ENCODE results near the gene ACAA1.

Gene ACAA1

DNA sequence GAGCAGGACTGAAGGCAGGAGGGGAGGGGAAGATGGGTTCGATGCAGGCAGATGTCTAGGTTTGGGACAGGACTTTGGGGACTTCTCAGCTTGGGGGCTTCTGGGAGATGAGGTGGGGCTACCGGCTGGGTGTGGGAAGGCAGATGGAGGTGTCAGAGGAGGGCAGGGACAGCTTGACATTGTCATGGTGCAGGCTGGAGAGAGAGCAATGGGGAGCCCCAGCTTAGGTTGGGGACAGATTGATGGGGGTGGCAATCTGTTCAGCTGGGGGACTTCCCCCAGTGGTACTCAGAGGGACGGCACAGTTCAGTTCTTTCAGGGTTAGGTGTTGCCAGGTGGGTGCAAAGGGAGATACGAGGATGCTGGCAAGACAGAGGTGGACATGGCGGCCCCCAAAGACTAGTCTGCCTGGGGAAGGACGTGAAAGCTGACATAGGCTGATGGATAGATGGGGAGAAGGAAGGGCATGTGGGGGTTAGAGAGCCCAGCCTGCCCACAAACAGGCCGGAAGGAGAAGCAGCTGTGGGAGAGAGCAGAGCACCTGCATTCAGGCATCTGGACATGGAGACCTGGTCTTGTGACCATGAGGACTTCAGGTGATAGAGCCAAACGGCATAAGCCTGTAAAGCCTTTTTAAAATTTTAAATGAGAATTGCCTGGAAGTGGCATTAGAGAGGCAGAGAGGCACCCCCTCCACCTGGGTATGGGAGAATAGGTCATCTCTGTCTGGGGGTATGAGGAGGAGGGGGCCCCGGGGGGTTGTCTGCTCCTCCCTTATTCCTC lies 21.1 kb downstream of the ACAA1 start:
- no peak overlapping the region for H3K4me3 ChIP-seq (ENCODE audit: low read length)
- H3K4me1 ChIP-seq (ENCODE audit: insufficient read depth, low read length), result no peaks in the 10 kb centered on the region
- H3K9ac ChIP-seq (ENCODE audit: low read depth, low read length), result no peak overlapping the region
- H3K27me3 ChIP-seq (ENCODE audit: insufficient read depth, low read length), result no peaks in the 10 kb centered on the region
- 93% methylated on average over 8 of the region's 9 CpGs for WGBS
- peaks cover 4% of the 10 kb centered on the region; the same call in 1 of the 2 replicates for H3K36me3 ChIP-seq (ENCODE audit: insufficient read depth, low read length)
- no peak overlapping the region for H3K27ac ChIP-seq (ENCODE audit: low read depth, low read length)
- H3K9me3 ChIP-seq (ENCODE audit: insufficient read depth, low read depth, low read length), result no peaks in the 10 kb centered on the region

- 90% methylated on average over 13 of the region's 13 CpGs for WGBS
- H3K36me3 ChIP-seq (ENCODE audit: insufficient read depth, low read length), result peaks cover 3% of the 10 kb centered on the region; the same call in 1 of the 2 replicates
Observed at GRCh38 chr3:38114875-38115644, 21.9 kb downstream of the ACAA1 start.

GRCh38 chr3:38114052-38114874 lies 22.7 kb downstream of the ACAA1 start:
- WGBS, result 94% methylated on average over 13 of the region's 13 CpGs
- H3K9ac ChIP-seq (ENCODE audit: low read depth, low read length), result no peak overlapping the region

More at GRCh38 chr3:38114875-38115644, 21.9 kb downstream of the ACAA1 start:
- Histone ChIP-seq H3K9ac (ENCODE audit: low read depth, low read length) (no peak overlapping the region), H3K27ac (ENCODE audit: low read depth, low read length) (no peak overlapping the region), H3K4me3 (ENCODE audit: low read length) (no peak overlapping the region), H3K9me3 (ENCODE audit: insufficient read depth, low read depth, low read length) (no peaks in the 10 kb centered on the region), H3K27me3 (ENCODE audit: insufficient read depth, low read length) (no peaks in the 10 kb centered on the region), H3K4me1 (ENCODE audit: insufficient read depth, low read length) (no peaks in the 10 kb centered on the region)

DNA sequence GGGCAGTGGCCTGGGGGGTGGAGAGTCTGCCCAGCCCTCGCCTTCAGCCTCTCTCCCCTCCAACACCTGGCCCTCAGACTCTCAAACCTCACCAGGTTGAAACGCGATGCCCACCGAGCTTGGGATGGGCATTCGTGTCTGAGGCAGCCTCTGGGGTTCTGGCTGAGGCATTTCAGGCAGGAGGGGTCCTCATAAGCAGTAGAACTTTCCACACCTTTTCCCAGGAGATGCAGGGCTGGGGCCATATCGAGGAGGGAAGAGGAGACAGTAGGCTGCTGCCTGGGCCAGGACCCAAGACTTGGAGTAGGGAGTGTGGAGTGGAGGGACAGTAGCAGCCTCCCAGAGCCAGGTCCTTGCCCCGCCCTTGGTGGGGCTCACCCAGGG lies 24.6 kb downstream of the ACAA1 start:
- H3K27me3 ChIP-seq (ENCODE audit: insufficient read depth, low read length), result no peaks in the 10 kb centered on the region
- no peak overlapping the region for H3K4me3 ChIP-seq (ENCODE audit: low read length)
- no peaks in the 10 kb centered on the region for H3K36me3 ChIP-seq (ENCODE audit: insufficient read depth, low read length)
- H3K4me1 ChIP-seq (ENCODE audit: insufficient read depth, low read length), result no peaks in the 10 kb centered on the region
- 87% methylated on average over 7 of the region's 7 CpGs for WGBS
- no peak overlapping the region for H3K9ac ChIP-seq (ENCODE audit: low read depth, low read length)
- H3K27ac ChIP-seq (ENCODE audit: low read depth, low read length), result no peak overlapping the region
- H3K9me3 ChIP-seq (ENCODE audit: insufficient read depth, low read depth, low read length), result no peaks in the 10 kb centered on the region

More at GRCh38 chr3:38114052-38114874, 22.7 kb downstream of the ACAA1 start:
- no peaks in the 10 kb centered on the region for H3K36me3 ChIP-seq (ENCODE audit: insufficient read depth, low read length)
- no peak overlapping the region for H3K4me3 ChIP-seq (ENCODE audit: low read length)
- no peaks in the 10 kb centered on the region for H3K9me3 ChIP-seq (ENCODE audit: insufficient read depth, low read depth, low read length)
- no peaks in the 10 kb centered on the region for H3K27me3 ChIP-seq (ENCODE audit: insufficient read depth, low read length)
- H3K27ac ChIP-seq (ENCODE audit: low read depth, low read length), result no peak overlapping the region
- H3K4me1 ChIP-seq (ENCODE audit: insufficient read depth, low read length), result no peaks in the 10 kb centered on the region

DNA sequence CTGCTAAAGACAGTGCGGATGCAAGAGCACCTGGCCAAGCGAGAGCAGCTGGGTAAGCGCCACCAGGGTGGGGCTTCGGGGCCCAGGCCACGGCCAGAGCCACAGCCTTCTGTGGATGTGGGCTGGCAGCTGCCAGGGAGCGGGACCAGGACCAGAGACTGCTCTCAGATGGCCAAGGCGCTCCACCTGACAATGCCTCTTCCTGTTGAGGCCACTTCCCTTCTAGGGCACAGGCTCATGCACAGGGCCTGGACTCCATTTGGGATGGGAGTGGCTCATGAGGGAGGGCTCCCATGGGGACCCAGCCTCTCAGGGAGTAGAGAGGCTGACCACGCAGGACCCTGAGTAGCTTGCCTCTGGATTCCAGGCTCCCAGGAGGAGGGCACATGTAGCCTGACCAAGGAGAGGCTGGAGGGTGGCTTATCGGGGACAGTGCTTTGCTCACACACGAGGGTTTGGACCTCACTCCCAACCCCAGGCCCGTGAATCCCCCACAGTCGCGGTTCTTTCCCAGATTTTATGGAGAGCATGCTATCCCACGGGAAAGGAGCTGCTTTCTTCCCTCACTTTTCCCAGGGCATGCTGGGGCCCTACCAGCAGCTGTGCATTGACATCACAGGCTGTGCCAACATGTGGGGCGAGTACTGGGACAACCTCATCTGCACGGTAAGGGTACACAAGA lies 25.1 kb downstream of the ACAA1 start:
- Histone ChIP-seq H3K9me3 (ENCODE audit: insufficient read depth, low read depth, low read length) (no peaks in the 10 kb centered on the region), H3K27ac (ENCODE audit: low read depth, low read length) (no peak overlapping the region), H3K4me3 (ENCODE audit: low read length) (no peak overlapping the region), H3K36me3 (ENCODE audit: insufficient read depth, low read length) (no peaks in the 10 kb centered on the region), H3K27me3 (ENCODE audit: insufficient read depth, low read length) (no peaks in the 10 kb centered on the region), H3K9ac (ENCODE audit: low read depth, low read length) (no peak overlapping the region), H3K4me1 (ENCODE audit: insufficient read depth, low read length) (no peaks in the 10 kb centered on the region)
- WGBS, result 94% methylated on average over 16 of the region's 16 CpGs

- no peak overlapping the region for H3K9ac ChIP-seq (ENCODE audit: low read depth, low read length)
- H3K9me3 ChIP-seq (ENCODE audit: insufficient read depth, low read depth, low read length), result no peaks in the 10 kb centered on the region
- H3K4me3 ChIP-seq (ENCODE audit: low read length), result no peak overlapping the region
- H3K36me3 ChIP-seq (ENCODE audit: insufficient read depth, low read length), result no peaks in the 10 kb centered on the region
- H3K27me3 ChIP-seq (ENCODE audit: insufficient read depth, low read length), result no peaks in the 10 kb centered on the region
- H3K4me1 ChIP-seq (ENCODE audit: insufficient read depth, low read length), result no peaks in the 10 kb centered on the region
- no peak overlapping the region for H3K27ac ChIP-seq (ENCODE audit: low read depth, low read length)
- 93% methylated on average over 4 of the region's 4 CpGs for WGBS
Observed at GRCh38 chr3:38111201-38111600, 25.7 kb downstream of the ACAA1 start.

- H3K36me3 ChIP-seq (ENCODE audit: insufficient read depth, low read length), result no peaks in the 10 kb centered on the region
- no peak overlapping the region for H3K4me3 ChIP-seq (ENCODE audit: low read length)
- 93% methylated on average over 6 of the region's 6 CpGs for WGBS
- H3K9me3 ChIP-seq (ENCODE audit: insufficient read depth, low read depth, low read length), result no peaks in the 10 kb centered on the region; the same call in 1 of the 2 replicates
- no peaks in the 10 kb centered on the region for H3K27me3 ChIP-seq (ENCODE audit: insufficient read depth, low read length)
- H3K4me1 ChIP-seq (ENCODE audit: insufficient read depth, low read length), result no peaks in the 10 kb centered on the region
- no peak overlapping the region for H3K27ac ChIP-seq (ENCODE audit: low read depth, low read length)
- H3K9ac ChIP-seq (ENCODE audit: low read depth, low read length), result no peak overlapping the region
Observed at GRCh38 chr3:38110314-38111050, 26.4 kb downstream of the ACAA1 start.

- Histone ChIP-seq H3K27ac (ENCODE audit: low read depth, low read length) (no peak overlapping the region), H3K4me1 (ENCODE audit: insufficient read depth, low read length) (no peaks in the 10 kb centered on the region), H3K36me3 (ENCODE audit: insufficient read depth, low read length) (no peaks in the 10 kb centered on the region), H3K4me3 (ENCODE audit: low read length) (no peak overlapping the region), H3K27me3 (ENCODE audit: insufficient read depth, low read length) (no peaks in the 10 kb centered on the region), H3K9ac (ENCODE audit: low read depth, low read length) (no peak overlapping the region), H3K9me3 (ENCODE audit: insufficient read depth, low read depth, low read length) (no peaks in the 10 kb centered on the region; the same call in 1 of the 2 replicates)
- WGBS, result 97% methylated on average over 17 of the region's 17 CpGs
Observed at GRCh38 chr3:38109580-38110313, 27.2 kb downstream of the ACAA1 start.

GRCh38 chr3:38108649-38109579 lies 28.0 kb downstream of the ACAA1 start:
- WGBS, result 91% methylated on average over 11 of the region's 11 CpGs
- Histone ChIP-seq H3K27me3 (ENCODE audit: insufficient read depth, low read length) (no peaks in the 10 kb centered on the region), H3K27ac (ENCODE audit: low read depth, low read length) (no peak overlapping the region), H3K9me3 (ENCODE audit: insufficient read depth, low read depth, low read length) (no peaks in the 10 kb centered on the region; the same call in 1 of the 2 replicates), H3K9ac (ENCODE audit: low read depth, low read length) (no peak overlapping the region), H3K4me3 (ENCODE audit: low read length) (no peak overlapping the region), H3K4me1 (ENCODE audit: insufficient read depth, low read length) (no peaks in the 10 kb centered on the region), H3K36me3 (ENCODE audit: insufficient read depth, low read length) (no peaks in the 10 kb centered on the region)

Data from HUES64 (cell line).